K562 (cell line): Measurements from ENCODE around the gene ODAD4. TPM values are rescaled to one million over a fixed set of nuclear protein-coding genes. Genes with fewer than 3 reads are reported as not detected.

Experiments used
- ATAC-seq: fragments of 200-7000 bp; cut with Tn5 transposase; 3 replicates; pipeline ENCODE4 v1.9.1; 2020; ENCODE audit warnings: moderate library complexity
- BruUV-seq: library from RNA; stranded (reverse); fragments of 400-500 nt; replicated peaks from 2 replicates; lab custom pipeline; 2021; lab: Mats Ljungman, UMichigan
- CTCF ChIA-PET: fragments of 300-600 bp; formaldehyde crosslinking; extraction: SDS; loops from one replicate; lab custom pipeline; 2021; ENCODE audit warnings: low intra/inter-chr PET ratio; lab: Yijun Ruan, JAX
- POLR2A ChIA-PET: fragments of 300-600, 350-650 bp; sonication (Branson Sonifier 250); formaldehyde crosslinking; extraction: SDS; loops from one replicate; lab custom pipeline; 2021; ENCODE audit warnings: antibody characterized with exemption, inconsistent platforms; lab: Yijun Ruan, JAX
- DNase-seq, 4 experiments: peaks; one replicate each; pipeline versions ENCODE4 v3.0.0 to v3.0.0-alpha.2; 2011 to 2018; ENCODE audit warnings: low spot score in 3 of 4, mixed read lengths in 3 of 4; ENCODE audit errors: extremely low read depth in 1 of 4
- FAIRE-seq: peaks from 2 replicates; lab custom pipeline; 2011; peaks lifted over from hg19 to GRCh38; lab: Jason Lieb, UNC
- H2AFZ ChIP-seq: 2 replicates; pipeline ENCODE4 v1.6.0; 2011; ENCODE audit warnings: low read depth, low read length, control low read depth, inconsistent platforms
- H3K27ac ChIP-seq: fragments of 200-600 bp; 3 replicates; pipeline ENCODE4 v1.8.0; 2011; ENCODE audit warnings: low read depth, mild to moderate bottlenecking, control low read depth, inconsistent platforms, low read length, moderate library complexity, mixed read lengths; ENCODE audit errors: extremely low read depth
- H3K27me3 ChIP-seq, 2 experiments: fragments of 300-600 bp in 1 of 2; 2 replicates in 1 of 2; 3 replicates in 1 of 2; pipeline versions ENCODE4 v1.6.0 to v1.8.0; 2011; ENCODE audit warnings: inconsistent platforms in 2 of 2, low read length in 2 of 2, mild to moderate bottlenecking in 1 of 2, mixed read lengths in 1 of 2, moderate library complexity in 1 of 2; ENCODE audit not compliant: control insufficient read depth in 2 of 2, insufficient read depth in 2 of 2
- H3K36me3 ChIP-seq: fragments of 300-600 bp; 3 replicates; pipeline ENCODE4 v1.8.0; 2011; ENCODE audit warnings: mild to moderate bottlenecking, low read length, inconsistent platforms; ENCODE audit not compliant: control insufficient read depth, insufficient read depth
- H3K4me1 ChIP-seq, 2 experiments: fragments of 200-600 bp in 1 of 2; replicated peaks in 1 of 2; 2 replicates in 1 of 2; 3 replicates in 1 of 2; pipeline versions ENCODE4 v1.5.1 to v1.8.0; 2011; ENCODE audit warnings: inconsistent platforms in 2 of 2, low read length in 2 of 2, mild to moderate bottlenecking in 1 of 2, mixed read lengths in 1 of 2, moderate library complexity in 1 of 2; ENCODE audit not compliant: control insufficient read depth in 2 of 2, insufficient read depth in 2 of 2
- H3K4me2 ChIP-seq: 2 replicates; pipeline ENCODE4 v1.6.1; 2011; ENCODE audit warnings: low read length, control low read depth, inconsistent platforms, mixed read lengths; ENCODE audit not compliant: insufficient read depth
- H3K4me3 ChIP-seq: fragments of 200-600 bp; sonication (generic), shearing (Covaris generic); 2 replicates; pipeline ENCODE4 v1.5.1; 2016; ENCODE audit warnings: control low read depth, inconsistent platforms
- H3K79me2 ChIP-seq: fragments of 200-600 bp; 3 replicates; pipeline ENCODE4 v1.8.0; 2011; ENCODE audit warnings: low read length, inconsistent platforms; ENCODE audit not compliant: control insufficient read depth, insufficient read depth
- H3K9ac ChIP-seq, 2 experiments: 2 replicates each; pipeline versions ENCODE4 v1.6.0 to v1.6.1; 2011; ENCODE audit warnings: low read depth in 2 of 2, low read length in 2 of 2, control low read depth in 1 of 2, inconsistent platforms in 1 of 2, mild to moderate bottlenecking in 1 of 2, mixed read lengths in 1 of 2; ENCODE audit not compliant: insufficient read depth in 1 of 2
- H3K9me1 ChIP-seq: one replicate; pipeline ENCODE4 v1.6.0; 2011; ENCODE audit warnings: inconsistent platforms, mild to moderate bottlenecking, low read length, moderate library complexity; ENCODE audit not compliant: control insufficient read depth, insufficient read depth
- H3K9me3 ChIP-seq: replicated peaks from 2 replicates; pipeline ENCODE4 v1.5.1; 2011; ENCODE audit warnings: low read depth, low read length, inconsistent platforms; ENCODE audit not compliant: control insufficient read depth, insufficient read depth
- H4K20me1 ChIP-seq: replicated peaks from 2 replicates; pipeline ENCODE4 v1.6.1; 2011; ENCODE audit warnings: low read length, inconsistent platforms, mixed read lengths; ENCODE audit not compliant: control insufficient read depth, insufficient read depth
- ATF7 ChIP-seq: fragments of 450-650 bp; IDR thresholded peaks from 2 replicates; pipeline ENCODE4 v1.7.1; 2014; ENCODE audit warnings: mild to moderate bottlenecking, moderate library complexity
- CC2D1A ChIP-seq: fragments of 450-650 bp; IDR thresholded peaks from 2 replicates; pipeline ENCODE4 v1.6.1; 2017; ENCODE audit warnings: mild to moderate bottlenecking
- DPF2 ChIP-seq: fragments of 450-650 bp; IDR thresholded peaks from 2 replicates; pipeline ENCODE4 v1.6.1; 2016
- FOXA1 ChIP-seq: fragments of 450-650 bp; IDR thresholded peaks from 2 replicates; pipeline ENCODE4 v1.6.1; 2016; ENCODE audit warnings: mild to moderate bottlenecking, borderline replicate concordance
- HNRNPL ChIP-seq: fragments of 200-400 bp; formaldehyde crosslinking; IDR thresholded peaks from 2 replicates; pipeline ENCODE4 v1.6.1; 2017; ENCODE audit warnings: low read depth, mild to moderate bottlenecking, low read length
- JUN ChIP-seq, 2 experiments: sonication (generic) in 1 of 2; formaldehyde crosslinking in 1 of 2; IDR thresholded peaks; 2 replicates each; pipeline versions ENCODE4 v1.6.1 to v1.8.0; 2012 to 2022; ENCODE audit warnings: borderline replicate concordance in 2 of 2, mild to moderate bottlenecking in 2 of 2, improper control_type of control experiment in 1 of 2, low read depth in 1 of 2, low read length in 1 of 2, missing genetic modification reagents in 1 of 2
- NELFE ChIP-seq: IDR thresholded peaks from 2 replicates; pipeline ENCODE4 v1.6.1; 2011; ENCODE audit warnings: mild to moderate bottlenecking; ENCODE audit not compliant: insufficient read depth, insufficient read length
- NR2C1 ChIP-seq, 2 experiments: fragments of 450-650 bp; IDR thresholded peaks; 2 replicates each; pipeline ENCODE4 v1.6.1; 2017; ENCODE audit warnings: mild to moderate bottlenecking in 2 of 2, antibody characterized with exemption in 1 of 2, inconsistent platforms in 1 of 2, missing compliant biosample characterization in 1 of 2, missing genetic modification characterization in 1 of 2
- PRDM10 ChIP-seq: fragments of 450-650 bp; IDR thresholded peaks from 2 replicates; pipeline ENCODE4 v1.6.1; 2018; ENCODE audit not compliant: partially characterized antibody
- PRPF4 ChIP-seq: fragments of 200-400 bp; formaldehyde crosslinking; IDR thresholded peaks from one replicate; pipeline ENCODE4 v1.6.1; 2017; ENCODE audit warnings: low read length, low read depth, mild to moderate bottlenecking; ENCODE audit not compliant: insufficient read depth, poor library complexity, severe bottlenecking
- SMAD2 ChIP-seq: fragments of 150-350 bp; IDR thresholded peaks from 2 replicates; pipeline ENCODE4 v1.6.1; 2014; ENCODE audit warnings: low read depth, mild to moderate bottlenecking, low read length
- SMARCE1 ChIP-seq: fragments of 450-650 bp; IDR thresholded peaks from 2 replicates; pipeline ENCODE4 v1.7.1; 2016; ENCODE audit warnings: mild to moderate bottlenecking
- SRSF3 ChIP-seq: fragments of 200-400 bp; formaldehyde crosslinking; IDR thresholded peaks from 2 replicates; pipeline ENCODE4 v1.6.1; 2016; ENCODE audit warnings: mild to moderate bottlenecking, low read length, moderate library complexity; ENCODE audit not compliant: insufficient read depth
- TCFL5 ChIP-seq: fragments of 250-450 bp; sonication (Bioruptor Pico); conservative IDR thresholded peaks from 2 replicates; pipeline ENCODE4 v1.6.1; 2021; ENCODE audit warnings: mild to moderate bottlenecking, moderate library complexity, matching md5 sums
- TEAD1 ChIP-seq, 2 experiments: fragments of 450-650 bp in 1 of 2; sonication (generic) in 1 of 2; formaldehyde crosslinking; IDR thresholded peaks; 2 replicates each; pipeline versions ENCODE4 v1.4.0 to v1.8.0; 2020 to 2022; ENCODE audit warnings: mild to moderate bottlenecking in 2 of 2, missing genetic modification reagents in 1 of 2
- ZNF232 ChIP-seq: sonication (generic); formaldehyde crosslinking; IDR thresholded peaks from 2 replicates; pipeline ENCODE4 v1.8.0; 2022; ENCODE audit warnings: mild to moderate bottlenecking, missing genetic modification reagents
- ZNF384 ChIP-seq: IDR thresholded peaks from 2 replicates; pipeline ENCODE4 v1.6.1; 2012; ENCODE audit warnings: low read depth, low read length, improper control_type of control experiment
- WGBS: fragments of 100-300 bp; shearing (Covaris generic); methylation state at CpG from one replicate; pipeline ENCODE4 v1.1.6; 2016; ENCODE audit warnings: low coverage, mixed read lengths; ENCODE audit not compliant: insufficient coverage; ENCODE audit errors: missing lambda C conversion rate; 5-methylcytosine and 5-hydroxymethylcytosine counted together
- in situ Hi-C: fragments of 300-500 bp; cut with MboI; formaldehyde crosslinking; loops from 4 replicates; pipeline ENCODE4 v1.15.0; 2018; ENCODE audit warnings: inconsistent platforms, mixed read lengths
- intact Hi-C: fragments of 100-400 bp; cut with micrococcal nuclease; formaldehyde crosslinking; loops from 2 replicates; pipeline ENCODE4 v1.14.2; 2022
- polyA plus RNA-seq, 8 experiments: library from polyadenylated mRNA; depleted of rRNA in 4 of 8; stranded (reverse) in 5 of 8; unstranded in 3 of 8; fragments of >200 nt; fragmentation: Nextera tagmentation in 2 of 8; fragmentation: Illumina TruSeq in 1 of 8; extraction: Ambion mirVana in 2 of 8; extraction: Trizol in 1 of 8; gene quantifications; 2 replicates each; pipeline versions ENCODE4 v1.2.1 to v1.2.3, GENCODE V29; 2011 to 2014; ENCODE audit warnings: inconsistent platforms in 1 of 8, missing spikeins in 1 of 8
- total RNA-seq, 7 experiments: library from RNA; depleted of rRNA in 6 of 7; stranded (reverse); fragments of >200 nt in 6 of 7; fragmentation: Illumina TruSeq in 2 of 7; extraction: Trizol in 2 of 7; gene quantifications; 2 replicates each; pipeline versions ENCODE4 v1.2.1 to v1.2.3, GENCODE V29; 2011 to 2021; ENCODE audit warnings: low replicate concordance in 1 of 7

The ODAD4 gene
- total and polyA plus RNA-seq, 9 of the 15 experiments (the other 6 are each of a cell fraction or from before 2014, with no cell fraction given), result 0.09 to 0.98 (median 0.51) TPM

GRCh38 chr17:41948762-41949460 lies 18.5 kb downstream of the ODAD4 start (continued):
- TF ChIP-seq ZNF232 (CRISPR knock-in tag) (no peak), TCFL5 (no peak), SMAD2 (no peak)

DNA sequence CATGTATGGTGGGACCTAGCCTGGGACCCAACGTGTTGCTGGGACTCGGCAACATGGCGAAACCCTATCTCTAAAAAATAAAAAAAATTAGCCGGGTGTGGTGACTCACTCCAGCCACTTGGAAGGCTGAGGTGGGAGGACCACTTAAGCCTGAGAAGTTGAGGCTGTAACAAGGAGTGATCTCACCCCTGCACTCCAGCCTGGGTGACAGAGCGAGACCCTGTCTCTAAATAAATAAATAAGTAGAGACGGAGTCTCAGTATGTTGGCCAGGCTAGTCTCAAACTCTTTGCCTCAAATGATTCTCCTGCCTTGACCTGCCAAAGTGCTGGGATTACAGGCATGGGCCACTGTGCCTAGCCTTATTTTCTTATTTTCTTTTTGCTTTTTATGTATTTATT lies 26.1 kb downstream of the ODAD4 start:
- CTCF ChIA-PET, result no interaction called here
- TF ChIP-seq ZNF384 (peak; percentile 78), NR2C1 (IDR thresholded peaks at IDR 0.05) (no peak), NR2C1 (tag; IDR thresholded peaks at IDR 0.05) (no peak), DPF2 (peak; percentile 41; the same call in 1 of the 2 replicates), SMARCE1 (peak; percentile 20; the same call in 1 of the 2 replicates), JUN (IDR thresholded peaks at IDR 0.05; ENCODE audit: borderline replicate concordance, low read depth, low read length) (peak; percentile 40; the same call in 1 of the 2 replicates), JUN (CRISPR knock-in tag; IDR thresholded peaks at IDR 0.05; ENCODE audit: borderline replicate concordance) (no peak), TEAD1 (CRISPR knock-in tag; IDR thresholded peaks at IDR 0.05) (no peak), PRDM10 (peak; percentile 10), SRSF3 (no peak), PRPF4 (no peak), NELFE (no peak), FOXA1 (no peak), ATF7 (peak; percentile 28; the same call in 1 of the 2 replicates), HNRNPL (no peak), CC2D1A (no peak)

More for the DNA sequence above, 26.1 kb downstream of the ODAD4 start:
- DNase-seq (peak in 1 of 4 experiments; percentile 53), FAIRE-seq (peak; percentile 44), ATAC-seq (peak; percentile 29)
- H3K9me3 ChIP-seq, result no peaks in the 10 kb centered on the region
- no peaks in the 10 kb centered on the region for H3K79me2 ChIP-seq
- peak overlapping the region; percentile 48 for H2AFZ ChIP-seq
- H3K4me2 ChIP-seq, result no peak overlapping the region
- H3K27ac ChIP-seq, result peak overlapping the region; percentile 15; the same call in 1 of the 3 replicates
- H3K36me3 ChIP-seq, result no peaks in the 10 kb centered on the region
- H3K9me1 ChIP-seq, result peaks cover 3% of the 10 kb centered on the region
- intact Hi-C loops (loop anchor here (5.0 kb wide), 1 partner anchor 39 kb away; the partner anchor contains the start of gene ACLY), in situ Hi-C loops (loop anchor here (5.0 kb wide), 1 partner anchor 219 kb away; no protein-coding TSS in a partner anchor)
- peak overlapping the region in 1 of 2 experiments; percentile 71; a peak in 1 of 4 replicates for H3K9ac ChIP-seq
- 31% methylated on average over 6 of the region's 6 CpGs for WGBS
- POLR2A ChIA-PET, result interaction anchor here (0.6 to 1.7 kb wide), 4 partner anchors 17 to 268 kb away, joined by 3 to 9 read pairs (median 4); partner anchors contain the start of gene EIF1
- peaks cover 23 to 26% of the 10 kb centered on the region in 2 experiments for H3K4me1 ChIP-seq
- H3K4me3 ChIP-seq, result no peak overlapping the region
- no peaks in the 10 kb centered on the region for H3K27me3 ChIP-seq
- no TSS peak for BruUV-seq
- H4K20me1 ChIP-seq, result no peaks in the 10 kb centered on the region
